Adrenal gland (tissue), 12 donors: ENCODE measurements around the gene BTBD9. TPM values are rescaled to one million over a fixed set of nuclear protein-coding genes. Genes with fewer than 3 reads are reported as not detected.

Source experiments
- DNase-seq, 7 donors: peaks; one replicate each; pipeline ENCODE4 v3.0.0-alpha.2; 2019 to 2020
- H3K27ac ChIP-seq, 5 donors: fragments of 200-600 bp; sonication (generic) in 4 of 5; 1 replicate in 3 of 5; 2 replicates in 2 of 5; pipeline versions ENCODE4 v1.5.1 to v1.8.0; 2016 to 2020; ENCODE audit warnings: mild to moderate bottlenecking in 1 of 5
- H3K27me3 ChIP-seq: fragments of 200-600 bp; 2 replicates; pipeline ENCODE4 v1.8.0; 2021
- H3K36me3 ChIP-seq, 2 donors: fragments of 200-600 bp; replicated peaks in 1 of 2; 1 replicate in 1 of 2; 2 replicates in 1 of 2; pipeline versions ENCODE4 v1.5.1 to v1.8.0; 2018 to 2022
- H3K4me1 ChIP-seq, 2 donors: fragments of 200-600 bp; replicated peaks in 1 of 2; 1 replicate in 1 of 2; 2 replicates in 1 of 2; pipeline versions ENCODE4 v1.5.1 to v1.8.0; 2018 to 2021
- H3K4me3 ChIP-seq, 4 donors: fragments of 200-600 bp; sonication (generic) in 3 of 4; one replicate each; pipeline ENCODE4 v1.5.1; 2016 to 2018
- H3K9me3 ChIP-seq, 3 donors: fragments of 200-600 bp; sonication (generic) in 1 of 3; replicated peaks in 1 of 3; 1 replicate in 2 of 3; 2 replicates in 1 of 3; pipeline versions ENCODE4 v1.5.1 to v1.8.0; 2016 to 2021
- POLR2A ChIP-seq, 2 donors: fragments of 450-650 bp; IDR thresholded peaks; one replicate each; pipeline ENCODE4 v1.6.1; 2017; ENCODE audit warnings: antibody characterized with exemption in 2 of 2, mild to moderate bottlenecking in 2 of 2, moderate library complexity in 1 of 2
- WGBS, 4 donors: extraction: QIAGEN DNeasy Blood & Tissue Kit in 2 of 4; methylation state at CpG; one replicate each; pipeline versions ENCODE4 v1.1.5 to v1.1.7; 2013 to 2017; 5-methylcytosine and 5-hydroxymethylcytosine counted together
- intact Hi-C, 2 donors: fragments of 100-400 bp; cut with DNase I; formaldehyde crosslinking; loops; one replicate each; pipeline versions ENCODE4 v1.14.1 to v1.15.0; 2022 to 2023
- polyA plus RNA-seq, 3 donors: library from polyadenylated mRNA; stranded (reverse); fragments of 200-250 nt in 2 of 3; fragments of 350-450 nt in 1 of 3; fragmentation: Illumina TruSeq in 1 of 3; extraction: RNeasy Lipid Tissue Mini Kit (QIAGEN cat#74804) in 1 of 3; gene quantifications; one replicate each; pipeline ENCODE4 v1.2.3, GENCODE V29; 2013 to 2014
- total RNA-seq, 9 donors: library from RNA; depleted of rRNA in 4 of 9; stranded (reverse); fragments of >200 nt in 4 of 9; fragments of 120-200 nt in 1 of 9; fragmentation: NEBNext Ultra II Directional in 1 of 9; extraction: Animal tissue kit (Norgen Biotek cat#: 25700) in 1 of 9; gene quantifications; one replicate each; pipeline versions ENCODE4 v1.1.0 to v1.2.4, GENCODE V29; 2013 to 2023
- TF ChIP-seq, protein P1 (sequence below), 6 experiments: fragments of 450-650 bp in 4 of 6; fragments of 200-600 bp in 2 of 6; sonication (generic) in 1 of 6; IDR thresholded peaks; 1 replicate in 5 of 6; 2 replicates in 1 of 6; pipeline versions ENCODE4 v1.5.1 to v1.8.0; 2016 to 2021; ENCODE audit warnings: antibody characterized with exemption in 6 of 6, mild to moderate bottlenecking in 2 of 6, moderate library complexity in 1 of 6
- donor health status: healthy with polysubstance abuse.
- donor health status: Bipolar disorder and iron deficiency.
- donor health status: DM: yes; HTN: yes; CAD: no.
- donor health status: DM: no; HTN: no; CAD: no.
- donor health status: DM: no; HTN: no; CAD: no.
- donor health status: DM: yes; HTN: yes; CAD: no.

The BTBD9 gene
- total and polyA plus RNA-seq, 12 donors = 2.4 to 29.6 (median 18.1) TPM

GRCh38 chr6:38163186-38164130, 476.3 kb downstream of the BTBD9 start:
- Histone ChIP-seq H3K27me3 (no peaks in the 10 kb centered on the region), H3K4me3 (no peak overlapping the region), H3K9me3 (no peaks in the 10 kb centered on the region), H3K27ac (no peak overlapping the region), H3K36me3 (no peaks in the 10 kb centered on the region), H3K4me1 (no peaks in the 10 kb centered on the region)
- no peak for TF ChIP-seq POLR2A (IDR thresholded peaks at IDR 0.05)
- TF ChIP-seq, protein P1, sequence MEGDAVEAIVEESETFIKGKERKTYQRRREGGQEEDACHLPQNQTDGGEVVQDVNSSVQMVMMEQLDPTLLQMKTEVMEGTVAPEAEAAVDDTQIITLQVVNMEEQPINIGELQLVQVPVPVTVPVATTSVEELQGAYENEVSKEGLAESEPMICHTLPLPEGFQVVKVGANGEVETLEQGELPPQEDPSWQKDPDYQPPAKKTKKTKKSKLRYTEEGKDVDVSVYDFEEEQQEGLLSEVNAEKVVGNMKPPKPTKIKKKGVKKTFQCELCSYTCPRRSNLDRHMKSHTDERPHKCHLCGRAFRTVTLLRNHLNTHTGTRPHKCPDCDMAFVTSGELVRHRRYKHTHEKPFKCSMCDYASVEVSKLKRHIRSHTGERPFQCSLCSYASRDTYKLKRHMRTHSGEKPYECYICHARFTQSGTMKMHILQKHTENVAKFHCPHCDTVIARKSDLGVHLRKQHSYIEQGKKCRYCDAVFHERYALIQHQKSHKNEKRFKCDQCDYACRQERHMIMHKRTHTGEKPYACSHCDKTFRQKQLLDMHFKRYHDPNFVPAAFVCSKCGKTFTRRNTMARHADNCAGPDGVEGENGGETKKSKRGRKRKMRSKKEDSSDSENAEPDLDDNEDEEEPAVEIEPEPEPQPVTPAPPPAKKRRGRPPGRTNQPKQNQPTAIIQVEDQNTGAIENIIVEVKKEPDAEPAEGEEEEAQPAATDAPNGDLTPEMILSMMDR (IDR thresholded peaks at IDR 0.05) = no peak
- DNase-seq = peak in 1 of 7 donors; percentile 17
- WGBS, 4 donors = 77 to 81% (median 81%) methylated on average over 18 to 29 of the region's 29 CpGs
- intact Hi-C loops = no loop called here

- no peak overlapping the region for H3K27ac ChIP-seq
- peak in 1 of 7 donors; percentile 17 for DNase-seq
- no peaks in the 10 kb centered on the region for H3K9me3 ChIP-seq
- no peaks in the 10 kb centered on the region for H3K4me1 ChIP-seq
- H3K36me3 ChIP-seq = no peaks in the 10 kb centered on the region
- 93 to 97% (median 96%) methylated on average over 9 to 17 of the region's 17 CpGs for WGBS, 4 donors
- TF ChIP-seq, protein P1 (IDR thresholded peaks at IDR 0.05) = no peak
- no peak for TF ChIP-seq POLR2A (IDR thresholded peaks at IDR 0.05)
- H3K27me3 ChIP-seq = no peaks in the 10 kb centered on the region
- no peak overlapping the region for H3K4me3 ChIP-seq
- intact Hi-C loops = no loop called here
Observed at GRCh38 chr6:38162493-38163185, 477.1 kb downstream of the BTBD9 start.

- peak in 1 of 7 donors; percentile 18 for DNase-seq
- 80 to 91% (median 89%) methylated on average over 4 to 15 of the region's 15 CpGs for WGBS, 4 donors
- Histone ChIP-seq H3K36me3 (no peaks in the 10 kb centered on the region), H3K27me3 (no peaks in the 10 kb centered on the region), H3K27ac (no peak overlapping the region), H3K9me3 (no peaks in the 10 kb centered on the region), H3K4me1 (no peaks in the 10 kb centered on the region), H3K4me3 (no peak overlapping the region)
- TF ChIP-seq POLR2A (IDR thresholded peaks at IDR 0.05) = no peak
- TF ChIP-seq, protein P1 (IDR thresholded peaks at IDR 0.05) = no peak
- intact Hi-C loops = no loop called here
Observed at GRCh38 chr6:38161754-38162492, 477.8 kb downstream of the BTBD9 start.

DNA sequence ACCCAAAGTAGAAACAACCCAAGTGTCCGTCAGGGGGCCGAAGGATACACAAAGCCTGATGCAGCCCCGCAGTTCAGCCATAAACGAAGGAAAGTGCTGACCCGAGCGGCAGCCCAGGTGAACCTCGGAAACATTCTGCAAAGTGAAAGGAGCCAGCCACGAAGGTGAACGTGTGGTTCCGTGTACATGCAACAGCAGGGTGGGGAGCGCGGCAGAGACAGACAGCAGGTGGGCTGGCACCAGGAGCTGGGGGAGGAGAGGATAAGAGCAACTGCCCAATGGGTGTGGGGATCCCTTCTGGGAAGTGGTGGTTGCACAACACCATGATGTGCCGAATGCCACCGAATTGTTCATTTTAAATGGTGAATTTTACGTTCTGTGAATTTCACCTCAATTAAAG, 478.4 kb downstream of the BTBD9 start:
- Histone ChIP-seq H3K27me3 (no peaks in the 10 kb centered on the region), H3K4me3 (no peak overlapping the region), H3K9me3 (no peaks in the 10 kb centered on the region), H3K4me1 (no peaks in the 10 kb centered on the region), H3K36me3 (no peaks in the 10 kb centered on the region), H3K27ac (no peak overlapping the region)
- TF ChIP-seq, protein P1 (IDR thresholded peaks at IDR 0.05) = no peak
- no peak for TF ChIP-seq POLR2A (IDR thresholded peaks at IDR 0.05)
- DNase-seq = no peak
- intact Hi-C loops = no loop called here
- WGBS, 4 donors = 91 to 97% (median 96%) methylated on average over 15 of the region's 15 CpGs
